Fibroblast of pulmonary artery (primary cell): Measurements from ENCODE around the gene FAM53B.

Experiments
- DNase-seq: peaks from one replicate; pipeline ENCODE4 v3.0.0-alpha.2; 2010; ENCODE audit warnings: low read depth
- H3K4me3 ChIP-seq: replicated peaks from 2 replicates; pipeline ENCODE4 v1.5.1; 2011; ENCODE audit warnings: low read depth, mild to moderate bottlenecking, control low read depth, low read length, moderate library complexity
- CTCF ChIP-seq: IDR thresholded peaks from 2 replicates; pipeline ENCODE4 v1.5.1; 2011; ENCODE audit warnings: mild to moderate bottlenecking, control low read depth, low read length, inconsistent platforms; ENCODE audit errors: missing control alignments

FAM53B gene

GRCh38 chr10:124713679-124714255 is 30.4 kb downstream of the FAM53B start:
- no peak for TF ChIP-seq CTCF
- no peak overlapping the region for H3K4me3 ChIP-seq
- DNase-seq: no peak

DNA sequence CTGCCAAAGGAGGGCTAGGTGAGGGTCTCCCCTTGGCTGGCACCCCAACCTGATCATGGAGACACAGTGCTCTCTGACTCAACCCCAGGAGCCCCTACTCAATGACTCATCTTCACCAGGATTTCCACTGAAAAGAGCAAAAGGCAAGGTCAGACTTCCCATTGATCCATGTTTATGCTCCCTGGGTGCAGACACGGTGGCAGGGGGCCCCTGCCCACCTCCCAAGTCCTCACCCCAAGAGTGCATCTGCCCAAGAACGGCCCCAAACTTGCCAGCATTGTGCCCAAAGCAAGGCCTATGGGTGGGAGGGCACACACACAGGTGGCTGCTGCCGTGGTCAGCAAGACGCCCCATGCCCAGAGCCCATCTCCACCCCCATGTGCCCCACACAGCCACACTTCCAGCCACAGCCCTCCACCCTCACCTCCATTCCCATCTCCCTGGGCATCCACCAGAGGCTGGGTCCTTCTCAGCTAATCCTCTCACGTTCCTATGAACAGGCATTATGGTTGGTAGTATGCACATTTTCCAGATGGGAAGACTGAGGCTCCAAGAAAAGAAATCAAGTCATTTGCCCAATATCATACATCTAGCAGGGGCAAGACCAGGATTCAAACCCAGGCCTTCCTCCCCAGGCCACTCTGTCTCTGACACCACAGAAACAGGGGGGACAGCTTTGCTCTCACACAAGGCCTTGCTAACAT is 31.3 kb downstream of the FAM53B start:
- TF ChIP-seq CTCF: no peak
- DNase-seq: no peak

GRCh38 chr10:124711145-124711544 is 33.0 kb downstream of the FAM53B start:
- no peak overlapping the region for H3K4me3 ChIP-seq
- no peak for DNase-seq
- TF ChIP-seq CTCF: no peak

More for the DNA sequence above, 31.3 kb downstream of the FAM53B start:
- no peak overlapping the region for H3K4me3 ChIP-seq

DNA sequence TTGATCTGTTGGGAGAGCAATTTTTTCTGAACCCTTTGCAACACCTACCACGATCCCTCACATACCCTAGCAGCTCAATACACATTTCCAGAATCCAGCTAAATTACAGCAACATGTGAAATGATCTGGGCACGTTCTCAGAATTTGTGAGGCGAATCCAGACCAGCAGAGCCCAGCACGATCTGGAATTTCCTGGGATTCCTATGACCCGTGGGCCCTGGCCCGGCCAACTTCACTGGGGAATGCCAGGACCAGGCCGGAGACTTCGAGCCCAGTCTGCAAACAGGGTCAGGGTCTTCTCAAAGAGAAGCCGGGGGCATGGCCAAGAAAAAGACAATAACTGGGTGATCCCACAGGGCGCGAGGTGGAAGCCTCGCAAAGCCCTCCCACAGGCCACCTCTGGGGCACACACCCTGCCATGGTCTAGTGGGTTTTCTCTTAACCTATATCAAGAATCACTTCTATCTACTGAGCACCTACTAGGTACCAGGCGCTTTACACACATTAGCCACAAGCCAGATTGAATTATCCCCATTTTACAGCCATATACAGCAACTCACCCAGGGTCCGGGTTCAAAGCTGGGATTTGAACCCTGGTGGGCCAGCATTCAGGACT is 33.8 kb downstream of the FAM53B start:
- H3K4me3 ChIP-seq: no peak overlapping the region
- no peak for TF ChIP-seq CTCF
- no peak for DNase-seq

GRCh38 chr10:124709861-124710260 is 34.3 kb downstream of the FAM53B start:
- TF ChIP-seq CTCF: no peak
- DNase-seq: no peak
- H3K4me3 ChIP-seq: no peak overlapping the region

DNA sequence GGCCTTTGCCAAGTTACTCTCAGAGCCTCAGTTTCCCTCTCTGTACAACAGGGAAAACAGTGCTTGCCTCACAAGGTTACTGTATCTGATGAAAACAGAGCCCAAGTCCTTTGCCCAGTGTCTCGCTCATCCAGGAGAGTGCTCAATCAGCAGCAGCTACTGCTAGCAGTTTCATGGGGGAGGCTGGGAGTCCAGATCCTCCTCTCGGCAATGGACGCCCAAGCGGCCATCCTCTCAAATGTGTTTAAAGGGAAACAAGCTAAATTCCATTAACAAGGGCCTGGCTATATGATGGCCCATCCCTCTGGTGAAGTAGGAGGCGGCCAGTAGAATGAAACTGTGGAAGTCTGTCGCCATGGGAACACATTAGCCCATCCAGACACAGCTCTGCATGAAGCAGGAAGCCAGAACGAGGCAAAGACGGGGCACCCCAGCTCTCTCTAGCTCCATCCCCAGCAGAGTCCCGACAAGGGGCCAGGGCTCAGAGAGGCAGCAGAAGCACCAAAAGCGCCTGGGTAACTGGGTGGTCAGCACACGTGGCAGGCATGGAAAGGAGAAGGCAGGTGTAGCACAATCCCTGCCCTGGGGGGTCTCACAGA is 35.2 kb downstream of the FAM53B start:
- H3K4me3 ChIP-seq: no peak overlapping the region
- no peak for DNase-seq
- TF ChIP-seq CTCF: no peak
